Caco-2 (cell line): ENCODE measurements around the gene BEST4. TPM values are rescaled to one million over a fixed set of nuclear protein-coding genes. Genes with fewer than 3 reads are reported as not detected.

Source experiments
- BruUV-seq: library from RNA; stranded (reverse); fragments of 400-500 nt; replicated peaks from 2 replicates; lab custom pipeline; 2021; lab: Mats Ljungman, UMichigan
- CTCF ChIA-PET: fragments of 300-600 bp; sonication (Branson Sonifier 250); formaldehyde crosslinking; loops from one replicate; lab custom pipeline; 2022; ENCODE audit warnings: antibody characterized with exemption; lab: Charles Lee
- POLR2A ChIA-PET: fragments of 300-600 bp; sonication (Branson Sonifier 250); formaldehyde crosslinking; loops from one replicate; lab custom pipeline; 2022; ENCODE audit warnings: antibody characterized with exemption; lab: Charles Lee
- DNase-seq, 2 experiments: peaks; one replicate each; pipeline versions ENCODE4 v3.0.0 to v3.0.0-alpha.2; 2020 to 2022
- H3K27me3 ChIP-seq: replicated peaks from 2 replicates; pipeline ENCODE4 v1.6.0; 2011; ENCODE audit warnings: low read length; ENCODE audit not compliant: control insufficient read depth, insufficient read depth
- H3K36me3 ChIP-seq: 2 replicates; pipeline ENCODE4 v1.5.1; 2011; ENCODE audit warnings: low read length; ENCODE audit not compliant: control insufficient read depth, insufficient read depth
- H3K4me1 ChIP-seq: fragments of 250-450 bp; sonication (Bioruptor Pico); 2 replicates; pipeline ENCODE4 v1.5.1; 2020; ENCODE audit warnings: mild to moderate bottlenecking
- H3K4me3 ChIP-seq: 2 replicates; pipeline ENCODE4 v1.5.1; 2011; ENCODE audit warnings: low read depth, mild to moderate bottlenecking, control low read depth, low read length
- H3K9me3 ChIP-seq: fragments of 250-450 bp; sonication (Bioruptor Pico); 2 replicates; pipeline ENCODE4 v1.5.1; 2020; ENCODE audit warnings: mild to moderate bottlenecking, moderate library complexity
- H3K27ac Mint-ChIP-seq: one replicate; pipeline ENCODE4 v1.8.0; 2022; ENCODE audit warnings: mixed read lengths; ENCODE audit not compliant: unreplicated experiment
- H3K27me3 Mint-ChIP-seq: one replicate; pipeline ENCODE4 v1.8.0; 2022; ENCODE audit warnings: mixed read lengths; ENCODE audit not compliant: insufficient read depth, unreplicated experiment
- H3K36me3 Mint-ChIP-seq: one replicate; pipeline ENCODE4 v1.8.0; 2022; ENCODE audit warnings: mild to moderate bottlenecking, mixed read lengths; ENCODE audit not compliant: insufficient read depth, unreplicated experiment
- H3K4me1 Mint-ChIP-seq: one replicate; pipeline ENCODE4 v1.8.0; 2022; ENCODE audit warnings: low read depth, mixed read lengths; ENCODE audit not compliant: unreplicated experiment
- H3K4me3 Mint-ChIP-seq: one replicate; pipeline ENCODE4 v1.8.0; 2022; ENCODE audit warnings: mild to moderate bottlenecking, moderate library complexity, mixed read lengths; ENCODE audit not compliant: unreplicated experiment
- H3K9me3 Mint-ChIP-seq: one replicate; pipeline ENCODE4 v1.8.0; 2022; ENCODE audit warnings: mixed read lengths; ENCODE audit not compliant: unreplicated experiment
- intact Hi-C: fragments of 100-400 bp; cut with micrococcal nuclease; formaldehyde crosslinking; loops from one replicate; pipeline ENCODE4 v1.10.0; 2022; ENCODE audit not compliant: unreplicated experiment
- total RNA-seq: library from RNA; stranded (reverse); gene quantifications from 2 replicates; pipeline ENCODE4 v1.2.3, GENCODE V29; 2022
- TF ChIP-seq, protein P1 (sequence below), 2 experiments: fragments of 200-600 bp in 1 of 2; IDR thresholded peaks; 1 replicate in 1 of 2; 2 replicates in 1 of 2; pipeline versions ENCODE4 v1.5.1 to v1.8.0; 2011 to 2022; ENCODE audit warnings: antibody characterized with exemption in 1 of 2, control low read depth in 1 of 2, inconsistent platforms in 1 of 2, low read depth in 1 of 2, low read length in 1 of 2, mild to moderate bottlenecking in 1 of 2, moderate library complexity in 1 of 2; ENCODE audit not compliant: insufficient read depth in 1 of 2, severe bottlenecking in 1 of 2, unreplicated experiment in 1 of 2

BEST4 gene
- total RNA-seq, 1 experiment from 2014 or later: not detected

DNA sequence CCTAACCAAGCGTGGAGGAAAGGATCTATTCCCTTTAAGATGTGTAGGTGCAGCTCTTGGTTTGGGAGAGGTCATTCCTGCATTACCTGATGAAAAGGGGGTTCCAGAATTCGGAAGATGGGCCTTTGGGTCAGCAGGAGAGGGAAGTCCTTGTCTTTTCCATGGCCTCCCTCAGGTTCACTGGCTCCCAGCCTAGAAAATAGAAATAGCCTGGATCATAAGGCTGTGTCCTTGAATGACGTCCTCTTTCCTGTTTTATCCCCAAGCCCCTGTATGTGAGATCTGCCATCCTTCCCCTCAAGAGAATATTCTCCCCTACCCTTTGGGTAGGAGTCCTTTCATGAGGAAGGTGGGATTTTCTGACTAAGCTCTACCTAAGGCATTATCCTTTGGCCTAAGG is 27.1 kb downstream of the BEST4 start:
- H3K4me1 Mint-ChIP-seq: no peaks in the 10 kb centered on the region
- TF ChIP-seq, protein P1, sequence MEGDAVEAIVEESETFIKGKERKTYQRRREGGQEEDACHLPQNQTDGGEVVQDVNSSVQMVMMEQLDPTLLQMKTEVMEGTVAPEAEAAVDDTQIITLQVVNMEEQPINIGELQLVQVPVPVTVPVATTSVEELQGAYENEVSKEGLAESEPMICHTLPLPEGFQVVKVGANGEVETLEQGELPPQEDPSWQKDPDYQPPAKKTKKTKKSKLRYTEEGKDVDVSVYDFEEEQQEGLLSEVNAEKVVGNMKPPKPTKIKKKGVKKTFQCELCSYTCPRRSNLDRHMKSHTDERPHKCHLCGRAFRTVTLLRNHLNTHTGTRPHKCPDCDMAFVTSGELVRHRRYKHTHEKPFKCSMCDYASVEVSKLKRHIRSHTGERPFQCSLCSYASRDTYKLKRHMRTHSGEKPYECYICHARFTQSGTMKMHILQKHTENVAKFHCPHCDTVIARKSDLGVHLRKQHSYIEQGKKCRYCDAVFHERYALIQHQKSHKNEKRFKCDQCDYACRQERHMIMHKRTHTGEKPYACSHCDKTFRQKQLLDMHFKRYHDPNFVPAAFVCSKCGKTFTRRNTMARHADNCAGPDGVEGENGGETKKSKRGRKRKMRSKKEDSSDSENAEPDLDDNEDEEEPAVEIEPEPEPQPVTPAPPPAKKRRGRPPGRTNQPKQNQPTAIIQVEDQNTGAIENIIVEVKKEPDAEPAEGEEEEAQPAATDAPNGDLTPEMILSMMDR (IDR thresholded peaks at IDR 0.05; ENCODE audit: insufficient read depth in 1 of 2, low read depth in 1 of 2, low read length in 1 of 2, severe bottlenecking in 1 of 2, unreplicated experiment in 1 of 2): no peak
- H3K9me3 ChIP-seq: no peaks in the 10 kb centered on the region
- H3K4me3 ChIP-seq: no peak overlapping the region
- ChIA-PET POLR2A (no interaction called here), CTCF (no interaction called here)
- intact Hi-C loops: no loop called here
- no peaks in the 10 kb centered on the region for H3K4me1 ChIP-seq
- no peak for DNase-seq
- H3K27me3 Mint-ChIP-seq: no peaks in the 10 kb centered on the region
- H3K36me3 ChIP-seq: peaks cover 2% of the 10 kb centered on the region
- H3K27ac Mint-ChIP-seq: no peak overlapping the region
- no TSS peak for BruUV-seq
- peaks cover 52% of the 10 kb centered on the region for H3K36me3 Mint-ChIP-seq
- no peaks in the 10 kb centered on the region for H3K9me3 Mint-ChIP-seq
- no peaks in the 10 kb centered on the region for H3K27me3 ChIP-seq
- H3K4me3 Mint-ChIP-seq: no peak overlapping the region

DNA sequence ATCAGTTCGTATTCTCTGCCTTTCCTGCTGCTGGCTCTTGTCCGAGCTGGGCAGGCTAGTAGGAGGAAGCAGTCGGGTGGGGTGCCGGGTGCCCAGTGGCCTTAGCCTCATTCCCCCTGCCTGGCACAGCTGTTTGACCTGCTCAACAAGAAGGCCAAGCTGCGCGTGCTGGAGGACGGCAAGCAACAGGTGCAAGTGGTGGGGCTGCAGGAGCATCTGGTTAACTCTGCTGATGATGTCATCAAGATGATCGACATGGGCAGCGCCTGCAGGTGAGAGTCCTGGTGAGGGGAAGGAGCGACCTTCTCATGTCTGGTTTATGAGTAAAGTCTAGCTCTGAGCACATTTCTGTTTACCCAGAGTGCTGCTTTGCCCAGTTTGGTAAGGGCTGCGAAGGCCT is 28.9 kb downstream of the BEST4 start:
- CTCF ChIA-PET: no interaction called here

DNA sequence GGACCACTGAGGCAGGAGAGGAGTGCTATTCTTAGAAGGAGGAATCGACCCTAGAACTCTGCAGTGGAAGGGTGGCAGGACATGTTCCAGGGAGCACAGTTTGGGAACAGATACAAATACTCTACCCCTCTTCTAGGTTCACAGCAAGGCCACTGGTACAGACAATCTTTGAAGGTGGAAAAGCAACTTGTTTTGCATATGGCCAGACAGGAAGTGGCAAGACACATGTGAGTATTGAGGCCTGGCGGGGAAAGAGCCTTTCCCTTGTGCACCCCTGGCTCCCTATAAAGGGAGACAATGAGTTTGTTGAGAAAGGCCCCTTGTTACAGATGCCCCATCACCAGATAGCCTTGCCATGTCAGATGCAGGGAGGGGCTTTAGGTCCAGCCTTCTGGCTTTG is 30.6 kb downstream of the BEST4 start:
- H3K4me1 Mint-ChIP-seq: no peaks in the 10 kb centered on the region
- intact Hi-C loops: no loop called here
- no TSS peak for BruUV-seq
- TF ChIP-seq, protein P1 (IDR thresholded peaks at IDR 0.05; ENCODE audit: insufficient read depth in 1 of 2, low read depth in 1 of 2, low read length in 1 of 2, severe bottlenecking in 1 of 2, unreplicated experiment in 1 of 2): no peak
- no peaks in the 10 kb centered on the region for H3K27me3 Mint-ChIP-seq
- Histone ChIP-seq H3K9me3 (no peaks in the 10 kb centered on the region), H3K36me3 (peaks cover 4% of the 10 kb centered on the region), H3K27me3 (no peaks in the 10 kb centered on the region), H3K4me1 (no peaks in the 10 kb centered on the region), H3K4me3 (no peak overlapping the region)
- no peak overlapping the region for H3K4me3 Mint-ChIP-seq
- H3K27ac Mint-ChIP-seq: no peak overlapping the region
- ChIA-PET CTCF (no interaction called here), POLR2A (no interaction called here)
- peaks cover 68% of the 10 kb centered on the region for H3K36me3 Mint-ChIP-seq
- no peaks in the 10 kb centered on the region for H3K9me3 Mint-ChIP-seq
- no peak for DNase-seq

More for the DNA sequence above, 28.9 kb downstream of the BEST4 start:
- Mint-ChIP-seq H3K4me1 (no peaks in the 10 kb centered on the region), H3K4me3 (no peak overlapping the region), H3K36me3 (peaks cover 67% of the 10 kb centered on the region), H3K9me3 (no peaks in the 10 kb centered on the region), H3K27me3 (no peaks in the 10 kb centered on the region), H3K27ac (no peak overlapping the region)
- POLR2A ChIA-PET: no interaction called here
- no TSS peak for BruUV-seq
- intact Hi-C loops: no loop called here
- peaks cover 4% of the 10 kb centered on the region for H3K36me3 ChIP-seq
- no peaks in the 10 kb centered on the region for H3K4me1 ChIP-seq
- TF ChIP-seq, protein P1 (IDR thresholded peaks at IDR 0.05; ENCODE audit: insufficient read depth in 1 of 2, low read depth in 1 of 2, low read length in 1 of 2, severe bottlenecking in 1 of 2, unreplicated experiment in 1 of 2): no peak
- DNase-seq: no peak
- H3K9me3 ChIP-seq: no peaks in the 10 kb centered on the region
- no peak overlapping the region for H3K4me3 ChIP-seq
- H3K27me3 ChIP-seq: no peaks in the 10 kb centered on the region
